NCI-H526 treated with DMSO at 0.1 percent for 48 hours (cell line): Measurements from ENCODE around the gene PFDN4.

Source experiments
- DNase-seq: peaks from one replicate; lab custom pipeline; 2025; lab: John Stamatoyannopoulos, UW

The PFDN4 gene

GRCh38 chr20:54173653-54174456, 34.0 kb upstream of the PFDN4 start, which contains the start of gene CYP24A1:
TSS of gene CYP24A1 (minus strand) at chr20:54173986. CDS start at chr20:54173579, 407 bp downstream.
- DNase-seq: no peak

- DNase-seq: no peak
These were observed 33.3 kb upstream of the PFDN4 start for GRCh38 chr20:54174457-54175175.

GRCh38 chr20:54176610-54177009, 31.3 kb upstream of the PFDN4 start:
- DNase-seq: no peak

GRCh38 chr20:54177378-54177777, 30.5 kb upstream of the PFDN4 start:
- no peak for DNase-seq

- no peak for DNase-seq
These were observed 29.6 kb upstream of the PFDN4 start for GRCh38 chr20:54178256-54178655.

- no peak for DNase-seq
These were observed 27.9 kb upstream of the PFDN4 start for GRCh38 chr20:54179946-54180345.

GRCh38 chr20:54180931-54181330, 27.0 kb upstream of the PFDN4 start:
- no peak for DNase-seq

GRCh38 chr20:54184071-54184470, 23.8 kb upstream of the PFDN4 start:
- no peak for DNase-seq

- DNase-seq: no peak
These were observed 22.8 kb upstream of the PFDN4 start for GRCh38 chr20:54184904-54185626.

GRCh38 chr20:54188132-54188849, 19.6 kb upstream of the PFDN4 start:
- DNase-seq: no peak

- DNase-seq: no peak
These were observed 18.3 kb upstream of the PFDN4 start for GRCh38 chr20:54189630-54190029.

- no peak for DNase-seq
These were observed 17.7 kb upstream of the PFDN4 start for GRCh38 chr20:54190217-54190616.

GRCh38 chr20:54193817-54194216, 14.1 kb upstream of the PFDN4 start:
- no peak for DNase-seq

GRCh38 chr20:54194724-54195438, 13.0 kb upstream of the PFDN4 start:
- DNase-seq: no peak

- DNase-seq: no peak
These were observed 12.1 kb upstream of the PFDN4 start for GRCh38 chr20:54195483-54196472.

- peak; percentile 9 for DNase-seq
These were observed 10.0 kb upstream of the PFDN4 start for GRCh38 chr20:54197621-54198604.

- no peak for DNase-seq
These were observed 8.6 kb upstream of the PFDN4 start for GRCh38 chr20:54199283-54199682.

GRCh38 chr20:54199721-54200176, 8.1 kb upstream of the PFDN4 start:
- DNase-seq: peak; percentile 34
